H1 (cell line): Measurements from ENCODE around the gene YTHDC2. TPM values are rescaled to one million over a fixed set of nuclear protein-coding genes. Genes with fewer than 3 reads are reported as not detected.

Experiments used
- CTCF ChIA-PET: fragments of 300-600 bp; sonication (Branson Sonifier 250); formaldehyde crosslinking; loops from one replicate; lab custom pipeline; 2021; ENCODE audit not compliant: partially characterized antibody; lab: Charles Lee
- POLR2A ChIA-PET: fragments of 300-600 bp; sonication (Branson Sonifier 250); formaldehyde crosslinking; loops from one replicate; lab custom pipeline; 2021; ENCODE audit warnings: inconsistent platforms; ENCODE audit not compliant: partially characterized antibody; lab: Charles Lee
- DNase-seq, 2 experiments: peaks; one replicate each; pipeline versions ENCODE4 v3.0.0 to v3.0.0-alpha.2; 2010 to 2022; ENCODE audit warnings: low spot score in 2 of 2, low read depth in 1 of 2, mixed read lengths in 1 of 2
- FAIRE-seq: peaks from 2 replicates; lab custom pipeline; 2011; peaks lifted over from hg19 to GRCh38; lab: Jason Lieb, UNC
- H2AFZ ChIP-seq: 2 replicates; pipeline ENCODE4 v1.8.1; 2012; ENCODE audit warnings: low read length, inconsistent platforms
- H2AK5ac ChIP-seq: 2 replicates; pipeline ENCODE4 v1.6.1; 2013; ENCODE audit warnings: low read depth, low read length
- H2BK120ac ChIP-seq: replicated peaks from 2 replicates; pipeline ENCODE3; 2013; ENCODE audit warnings: low read depth, low read length, inconsistent platforms
- H2BK12ac ChIP-seq: 2 replicates; pipeline ENCODE4 v1.6.1; 2013; ENCODE audit warnings: low read depth, low read length
- H2BK15ac ChIP-seq: 2 replicates; pipeline ENCODE4 v1.6.1; 2013; ENCODE audit warnings: low read length
- H2BK20ac ChIP-seq: 2 replicates; pipeline ENCODE4 v1.6.1; 2013; ENCODE audit warnings: low read length
- H2BK5ac ChIP-seq: 2 replicates; pipeline ENCODE4 v1.6.1; 2013; ENCODE audit warnings: low read depth, low read length
- H3K14ac ChIP-seq: 2 replicates; pipeline ENCODE4 v1.6.1; 2013; ENCODE audit warnings: inconsistent platforms; ENCODE audit not compliant: insufficient read length
- H3K18ac ChIP-seq: 2 replicates; pipeline ENCODE4 v1.6.1; 2013; ENCODE audit warnings: low read length; ENCODE audit errors: extremely low read depth
- H3K23ac ChIP-seq: 2 replicates; pipeline ENCODE4 v1.6.1; 2013; ENCODE audit warnings: inconsistent platforms; ENCODE audit not compliant: insufficient read length
- H3K23me2 ChIP-seq: 2 replicates; pipeline ENCODE4 v1.6.1; 2013; ENCODE audit warnings: low read depth, low read length
- H3K27ac ChIP-seq: 2 replicates; pipeline ENCODE4 v1.6.1; 2011; ENCODE audit warnings: low read depth, low read length, inconsistent platforms
- H3K27me3 ChIP-seq, 4 experiments: replicated peaks in 1 of 4; 1 replicate in 1 of 4; 2 replicates in 3 of 4; pipeline versions ENCODE4 v1.6.1 to v1.8.1; 2011 to 2013; ENCODE audit warnings: low read length in 3 of 4, mild to moderate bottlenecking in 3 of 4, inconsistent platforms in 2 of 4, mixed read lengths in 2 of 4, moderate library complexity in 1 of 4; ENCODE audit not compliant: control insufficient read depth in 3 of 4, insufficient read depth in 3 of 4; ENCODE audit errors: extremely low read depth in 1 of 4
- H3K36me3 ChIP-seq, 4 experiments: 2 replicates each; pipeline versions ENCODE4 v1.6.1 to v1.8.1; 2011 to 2013; ENCODE audit warnings: mild to moderate bottlenecking in 4 of 4, low read length in 3 of 4, moderate library complexity in 2 of 4, control low read depth in 1 of 4, inconsistent platforms in 1 of 4; ENCODE audit not compliant: insufficient read depth in 4 of 4, control insufficient read depth in 2 of 4
- H3K4ac ChIP-seq: replicated peaks from 2 replicates; pipeline ENCODE3; 2013; ENCODE audit warnings: low read length, low read depth, mixed read lengths, inconsistent platforms; ENCODE audit not compliant: insufficient read length
- H3K4me1 ChIP-seq, 4 experiments: replicated peaks in 1 of 4; 1 replicate in 1 of 4; 2 replicates in 3 of 4; pipeline versions ENCODE4 v1.6.1 to v1.8.1; 2011 to 2013; ENCODE audit warnings: low read length in 3 of 4, inconsistent platforms in 2 of 4, mixed read lengths in 1 of 4; ENCODE audit not compliant: insufficient read depth in 4 of 4, control insufficient read depth in 3 of 4
- H3K4me2 ChIP-seq, 2 experiments: 2 replicates each; pipeline versions ENCODE4 v1.6.1 to v1.8.1; 2011 to 2013; ENCODE audit warnings: low read depth in 2 of 2, low read length in 2 of 2, control low read depth in 1 of 2, inconsistent platforms in 1 of 2, mild to moderate bottlenecking in 1 of 2; ENCODE audit not compliant: insufficient read depth in 1 of 2
- H3K4me3 ChIP-seq, 4 experiments: fragments of 200-600, 300-600 bp in 1 of 4; sonication (generic), shearing (Covaris generic), sonication (Bioruptor Twin) in 1 of 4; 2 replicates each; pipeline versions ENCODE4 v1.5.1 to v1.8.1; 2011 to 2016; ENCODE audit warnings: low read length in 4 of 4, low read depth in 3 of 4, control low read depth in 2 of 4, inconsistent platforms in 2 of 4, mild to moderate bottlenecking in 2 of 4, mixed read lengths in 1 of 4, moderate library complexity in 1 of 4; ENCODE audit not compliant: insufficient read depth in 2 of 4; ENCODE audit errors: extremely low read depth in 1 of 4
- H3K56ac ChIP-seq: replicated peaks from 2 replicates; pipeline ENCODE3; 2013; ENCODE audit warnings: low read depth, mild to moderate bottlenecking, mixed read lengths, low read length, inconsistent platforms; ENCODE audit not compliant: insufficient read length
- H3K79me1 ChIP-seq: 2 replicates; pipeline ENCODE4 v1.6.1; 2013; ENCODE audit warnings: low read depth, low read length, control low read depth
- H3K79me2 ChIP-seq, 2 experiments: 2 replicates each; pipeline versions ENCODE4 v1.6.1 to v1.8.1; 2012 to 2013; ENCODE audit warnings: low read length in 2 of 2, mild to moderate bottlenecking in 2 of 2, inconsistent platforms in 1 of 2; ENCODE audit not compliant: insufficient read depth in 2 of 2, control insufficient read depth in 1 of 2
- H3K9ac ChIP-seq, 4 experiments: replicated peaks in 1 of 4; 1 replicate in 1 of 4; 2 replicates in 3 of 4; pipeline versions ENCODE4 v1.6.1 to v1.8.1; 2011 to 2013; ENCODE audit warnings: low read depth in 3 of 4, low read length in 3 of 4, control low read depth in 2 of 4, mild to moderate bottlenecking in 2 of 4, moderate library complexity in 2 of 4, inconsistent platforms in 1 of 4; ENCODE audit errors: extremely low read depth in 1 of 4
- H3K9me3 ChIP-seq, 2 experiments: 2 replicates each; pipeline versions ENCODE4 v1.6.1 to v1.8.1; 2012 to 2013; ENCODE audit warnings: mild to moderate bottlenecking in 2 of 2, moderate library complexity in 2 of 2, control low read depth in 1 of 2, inconsistent platforms in 1 of 2, low read depth in 1 of 2, low read length in 1 of 2, mixed read lengths in 1 of 2; ENCODE audit not compliant: insufficient read depth in 2 of 2
- H4K20me1 ChIP-seq, 2 experiments: replicated peaks in 1 of 2; 2 replicates each; pipeline versions ENCODE3 to v1.8.1; 2011 to 2013; ENCODE audit warnings: inconsistent platforms in 2 of 2, low read length in 2 of 2, mild to moderate bottlenecking in 1 of 2; ENCODE audit not compliant: insufficient read depth in 2 of 2, control insufficient read depth in 1 of 2
- H4K5ac ChIP-seq: 2 replicates; pipeline ENCODE4 v1.6.1; 2013; ENCODE audit warnings: low read length, low read depth, mixed read lengths, inconsistent platforms; ENCODE audit not compliant: insufficient read length
- H4K8ac ChIP-seq: 2 replicates; pipeline ENCODE4 v1.8.0; 2013; ENCODE audit warnings: mild to moderate bottlenecking, moderate library complexity, low read length, inconsistent platforms; ENCODE audit not compliant: insufficient read depth; ENCODE audit errors: extremely low read depth
- H4K91ac ChIP-seq: replicated peaks from 2 replicates; pipeline ENCODE3; 2013; ENCODE audit warnings: low read length, mixed read lengths, inconsistent platforms; ENCODE audit not compliant: insufficient read length
- TEAD4 ChIP-seq: IDR thresholded peaks from 2 replicates; pipeline ENCODE4 v1.6.1; 2012; ENCODE audit warnings: low read depth, low read length, inconsistent platforms, mixed read lengths
- WGBS, 2 experiments: shearing (Covaris generic) in 1 of 2; methylation state at CpG; one replicate each; pipeline versions ENCODE4 v1.1.6 to v1.1.7; 2013 to 2015; ENCODE audit warnings: low lambda C conversion rate in 2 of 2, mixed read lengths in 2 of 2, inconsistent platforms in 1 of 2, low coverage in 1 of 2, missing lambda C conversion rate in 1 of 2; ENCODE audit not compliant: insufficient replicate concordance in 2 of 2, insufficient coverage in 1 of 2, insufficient read length in 1 of 2; ENCODE audit errors: extremely low coverage in 1 of 2, missing lambda C conversion rate in 1 of 2; 5-methylcytosine and 5-hydroxymethylcytosine counted together
- polyA plus RNA-seq, 7 experiments: library from polyadenylated mRNA; depleted of rRNA in 3 of 7; stranded (reverse) in 5 of 7; unstranded in 2 of 7; fragments of >200 nt in 5 of 7; fragments of 200-250 nt in 2 of 7; gene quantifications; 1 replicate in 5 of 7; 2 replicates in 1 of 7; 4 replicates in 1 of 7; pipeline versions ENCODE4 v1.2.1 to v1.2.3, GENCODE V29; 2011 to 2013; ENCODE audit warnings: missing spikeins in 2 of 7, mixed read lengths in 2 of 7
- total RNA-seq: library from RNA; stranded (reverse); fragmentation: NEBNext Ultra II Directional; extraction: Animal tissue kit (Norgen Biotek cat#: 25700); gene quantifications from 2 replicates; pipeline ENCODE4 v1.2.1, GENCODE V29; 2021

Gene YTHDC2
- total and polyA plus RNA-seq, 2 of the 8 experiments (the other 6 are each of a cell fraction or from before 2014, with no cell fraction given) = 4.3 to 20.1 TPM

DNA sequence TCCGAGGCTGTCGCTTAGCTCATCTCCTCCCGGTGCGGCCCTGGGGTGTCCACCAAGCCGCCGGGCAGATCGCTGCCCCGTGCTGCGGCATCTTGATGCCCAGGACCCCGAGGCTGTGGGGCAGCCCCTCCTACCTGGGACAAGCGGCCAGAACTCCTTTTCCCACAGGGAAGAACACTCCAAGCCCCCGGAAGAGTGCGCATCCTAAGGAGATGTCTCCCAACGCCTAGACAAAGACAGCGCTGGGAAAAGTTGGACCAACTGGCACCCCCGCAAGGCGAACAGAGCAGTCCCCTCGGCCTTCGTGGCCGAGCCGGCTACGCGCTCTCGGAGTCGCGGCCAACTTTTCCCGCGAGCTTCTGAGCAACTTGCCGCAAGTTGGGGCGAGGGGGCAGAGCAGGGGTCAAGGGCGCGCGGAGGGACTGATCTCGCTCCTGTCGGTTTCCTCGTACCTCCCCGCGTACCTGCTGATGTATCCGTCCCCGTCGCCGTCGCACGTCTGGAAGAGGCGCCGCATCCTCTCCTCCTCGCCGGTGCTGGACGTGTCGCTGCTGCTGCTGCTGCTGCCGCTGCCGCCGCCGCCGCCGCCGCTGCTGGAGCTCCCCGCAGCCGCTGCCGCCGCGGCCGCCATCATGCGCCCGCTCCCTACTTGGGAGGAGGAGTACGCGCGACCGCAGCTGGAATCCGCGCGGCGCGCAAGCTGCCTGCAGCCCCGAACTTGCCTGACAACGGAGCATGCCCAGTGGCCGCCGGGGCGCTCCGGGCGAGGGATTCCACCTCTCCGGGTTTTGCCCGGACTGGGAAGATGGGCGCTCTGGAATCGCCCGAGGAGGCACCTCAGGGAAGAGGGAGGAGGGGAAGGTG lies 25.5 kb upstream of the YTHDC2 start, which contains the start of gene MCC:
Gene MCC, minus strand, starts transcription at position 673 of the 864 bp plus-strand sequence.
- Histone ChIP-seq H4K5ac (peak within 1 kb of the TSS; percentile 58), H2BK5ac (peak within 1 kb of the TSS; percentile 44), H3K36me3 (no peaks in the 10 kb centered on the region), H2BK15ac (no peak within 1 kb of the TSS), H3K4me3 (peak within 1 kb of the TSS; percentile 72 to 84 (median 75)), H3K56ac (no peak within 1 kb of the TSS), H3K9me3 (peaks cover 21 to 23% of the 10 kb centered on the region in 2 experiments), H3K14ac (no peak within 1 kb of the TSS), H3K18ac (peak within 1 kb of the TSS; percentile 91), H3K4me1 (peaks cover 0 to 4% (median 0%) of the 10 kb centered on the region in 4 experiments; a peak in 1 of 7 replicates), H3K23ac (no peak within 1 kb of the TSS), H3K4ac (no peak within 1 kb of the TSS), H2BK120ac (no peak within 1 kb of the TSS), H2BK12ac (peak within 1 kb of the TSS; percentile 71), H3K79me1 (no peaks in the 10 kb centered on the region), H3K27ac (no peak within 1 kb of the TSS), H4K91ac (peak within 1 kb of the TSS; percentile 87), H3K4me2 (peak within 1 kb of the TSS; percentile 86 to 99), H3K23me2 (peaks cover 12% of the 10 kb centered on the region; the same call in 1 of the 2 replicates), H2BK20ac (no peak within 1 kb of the TSS), H4K8ac (peak within 1 kb of the TSS; percentile 94), H4K20me1 (no peaks in the 10 kb centered on the region), H2AFZ (peak within 1 kb of the TSS; percentile 98), H3K79me2 (no peaks in the 10 kb centered on the region), H3K27me3 (peaks cover 0 to 21% (median 18%) of the 10 kb centered on the region in 4 experiments; a peak in 6 of 7 replicates), H3K9ac (peak within 1 kb of the TSS; percentile 56 to 70 (median 68)), H2AK5ac (no peak within 1 kb of the TSS)
- DNase-seq (peak; percentile 66 to 92), FAIRE-seq (no peak)
- 1% methylated on average over 76 of the region's 86 CpGs; no CpG with 5 or more reads in 1 of the 2 experiments for WGBS, 2 experiments
- CTCF ChIA-PET = interaction anchor here (0.7 to 1.7 kb wide), 8 partner anchors 12 to 520 kb away, joined by 3 to 7 read pairs (median 3); no protein-coding TSS in a partner anchor
- POLR2A ChIA-PET = interaction anchor here (0.9 to 2.2 kb wide), 3 partner anchors 12 to 153 kb away, joined by 3 to 9 read pairs (median 9); partner anchors contain the start of gene YTHDC2
- peak; percentile 89 for TF ChIP-seq TEAD4
